HG03442 (cell line): ENCODE measurements around the gene PRR30.
"Not testable (repeated sequence)": the region's sequence is repeated elsewhere in the genome, so short reads cannot be mapped to it uniquely, and the experiment has no call there.

Experiments used
- ATAC-seq: cut with Tn5 transposase; IDR thresholded peaks from one replicate; pipeline ENCODE4 v1.9.1; 2021; ENCODE audit warnings: mild to moderate bottlenecking, moderate library complexity; ENCODE audit not compliant: unreplicated experiment

The PRR30 gene

GRCh38 chr2:27139310-27139709 lies at the start of gene PRR30:
Gene PRR30, minus strand, starts transcription at chr2:27139410. Its CDS starts 1,081 bp downstream, at chr2:27138329.
- no peak for ATAC-seq

GRCh38 chr2:27186613-27187345 lies 47.6 kb upstream of the PRR30 start:
- ATAC-seq: no peak

GRCh38 chr2:27185331-27186026 lies 46.3 kb upstream of the PRR30 start:
- no peak for ATAC-seq

GRCh38 chr2:27184115-27184514 lies 44.9 kb upstream of the PRR30 start:
- no peak for ATAC-seq

GRCh38 chr2:27182346-27182745 lies 43.1 kb upstream of the PRR30 start:
- ATAC-seq: no peak

- no peak for ATAC-seq
Measured at GRCh38 chr2:27179344-27180000, 40.3 kb upstream of the PRR30 start.

GRCh38 chr2:27178469-27178868 lies 39.3 kb upstream of the PRR30 start:
- ATAC-seq: no peak

GRCh38 chr2:27177441-27178351 lies 38.5 kb upstream of the PRR30 start:
- no peak for ATAC-seq

- not testable (repeated sequence) for ATAC-seq
Measured at GRCh38 chr2:27175781-27176180, 36.6 kb upstream of the PRR30 start.

- ATAC-seq: no peak
Measured at GRCh38 chr2:27175330-27175729, 36.1 kb upstream of the PRR30 start.

- no peak for ATAC-seq
Measured at GRCh38 chr2:27174638-27175037, 35.4 kb upstream of the PRR30 start.

GRCh38 chr2:27171351-27171848 lies 32.2 kb upstream of the PRR30 start:
- no peak for ATAC-seq

GRCh38 chr2:27170581-27171337 lies 31.5 kb upstream of the PRR30 start:
- no peak for ATAC-seq

GRCh38 chr2:27164960-27165763 lies 26.0 kb upstream of the PRR30 start:
- no peak for ATAC-seq

- ATAC-seq: no peak
Measured at GRCh38 chr2:27162151-27163121, 23.2 kb upstream of the PRR30 start.

- ATAC-seq: no peak
Measured at GRCh38 chr2:27160191-27160590, 21.0 kb upstream of the PRR30 start.

GRCh38 chr2:27159271-27159670 lies 20.1 kb upstream of the PRR30 start:
- ATAC-seq: no peak

- ATAC-seq: no peak
Measured at GRCh38 chr2:27158468-27158867, 19.3 kb upstream of the PRR30 start.
